Liver (tissue), 9 donors: ENCODE measurements around the gene PLXNB1. TPM values are rescaled to one million over a fixed set of nuclear protein-coding genes. Genes with fewer than 3 reads are reported as not detected.

Source experiments
- DNase-seq: peaks from one replicate; pipeline ENCODE4 v3.0.0-alpha.2; 2017; ENCODE audit warnings: low spot score
- H3K27ac ChIP-seq, 2 donors: one replicate each; pipeline ENCODE4 v1.7.0; 2013; ENCODE audit warnings: inconsistent platforms in 2 of 2, low read length in 2 of 2, control low read depth in 1 of 2, low read depth in 1 of 2, mild to moderate bottlenecking in 1 of 2
- H3K27me3 ChIP-seq, 4 donors: one replicate each; pipeline versions ENCODE4 v1.6.1 to v1.7.0; 2013; ENCODE audit warnings: low read length in 3 of 4, inconsistent platforms in 1 of 4, mild to moderate bottlenecking in 1 of 4, moderate library complexity in 1 of 4; ENCODE audit not compliant: control insufficient read depth in 4 of 4, insufficient read depth in 4 of 4
- H3K36me3 ChIP-seq, 4 donors: one replicate each; pipeline versions ENCODE4 v1.6.1 to v1.7.0; 2013; ENCODE audit warnings: low read length in 3 of 4, mild to moderate bottlenecking in 3 of 4, low read depth in 1 of 4, moderate library complexity in 1 of 4; ENCODE audit not compliant: control insufficient read depth in 4 of 4, insufficient read depth in 3 of 4
- H3K4me1 ChIP-seq, 4 donors: one replicate each; pipeline versions ENCODE4 v1.6.1 to v1.7.0; 2013; ENCODE audit warnings: low read length in 3 of 4, mild to moderate bottlenecking in 3 of 4, moderate library complexity in 1 of 4; ENCODE audit not compliant: control insufficient read depth in 4 of 4, insufficient read depth in 4 of 4
- H3K4me3 ChIP-seq, 3 donors: one replicate each; pipeline versions ENCODE4 v1.6.1 to v1.7.0; 2013; ENCODE audit warnings: low read length in 3 of 3, control low read depth in 1 of 3, low read depth in 1 of 3, mild to moderate bottlenecking in 1 of 3
- H3K9ac ChIP-seq, 2 donors: one replicate each; pipeline ENCODE4 v1.7.0; 2013; ENCODE audit warnings: low read length in 2 of 2, mild to moderate bottlenecking in 2 of 2, moderate library complexity in 2 of 2, control low read depth in 1 of 2, low read depth in 1 of 2
- H3K9me3 ChIP-seq, 4 donors: one replicate each; pipeline versions ENCODE4 v1.6.1 to v1.7.0; 2013; ENCODE audit warnings: low read length in 3 of 4; ENCODE audit not compliant: control insufficient read depth in 4 of 4
- ATF3 ChIP-seq: IDR thresholded peaks from 2 replicates; pipeline ENCODE4 v1.6.1; 2016; ENCODE audit warnings: antibody characterized with exemption
- FOXA1 ChIP-seq: IDR thresholded peaks from 2 replicates; pipeline ENCODE4 v1.6.1; 2016; ENCODE audit warnings: antibody characterized with exemption
- GABPA ChIP-seq, 2 donors: IDR thresholded peaks in 1 of 2; conservative IDR thresholded peaks in 1 of 2; 2 replicates each; pipeline ENCODE4 v1.6.1; 2016; ENCODE audit warnings: antibody characterized with exemption in 2 of 2, mild to moderate bottlenecking in 1 of 2, moderate library complexity in 1 of 2
- HNF4A ChIP-seq, 2 donors: conservative IDR thresholded peaks; 2 replicates each; pipeline ENCODE4 v1.6.1; 2016; ENCODE audit warnings: antibody characterized with exemption in 2 of 2, mild to moderate bottlenecking in 2 of 2
- HNF4G ChIP-seq: IDR thresholded peaks from 2 replicates; pipeline ENCODE4 v1.6.1; 2016; ENCODE audit warnings: antibody characterized with exemption
- JUND ChIP-seq, 2 donors: IDR thresholded peaks; 2 replicates each; pipeline ENCODE4 v1.6.1; 2016; ENCODE audit warnings: antibody characterized with exemption in 2 of 2
- REST ChIP-seq: IDR thresholded peaks from 2 replicates; pipeline ENCODE4 v1.6.1; 2016; ENCODE audit warnings: antibody characterized with exemption, mild to moderate bottlenecking
- RXRA ChIP-seq, 2 donors: IDR thresholded peaks; 2 replicates each; pipeline ENCODE4 v1.6.1; 2017 to 2018; ENCODE audit warnings: antibody characterized with exemption in 2 of 2, mild to moderate bottlenecking in 1 of 2
- SP1 ChIP-seq: IDR thresholded peaks from 2 replicates; pipeline ENCODE4 v1.6.1; 2018; ENCODE audit warnings: antibody characterized with exemption, mild to moderate bottlenecking
- TAF1 ChIP-seq: conservative IDR thresholded peaks from 2 replicates; pipeline ENCODE4 v1.6.1; 2016; ENCODE audit warnings: antibody characterized with exemption, mild to moderate bottlenecking
- YY1 ChIP-seq: IDR thresholded peaks from 2 replicates; pipeline ENCODE4 v1.6.1; 2016; ENCODE audit warnings: antibody characterized with exemption, mild to moderate bottlenecking
- ZBTB33 ChIP-seq: IDR thresholded peaks from 2 replicates; pipeline ENCODE4 v1.6.1; 2016; ENCODE audit warnings: antibody characterized with exemption
- WGBS: extraction: QIAGEN DNeasy Blood & Tissue Kit; methylation state at CpG from one replicate; pipeline ENCODE4 v1.1.7; 2013; 5-methylcytosine and 5-hydroxymethylcytosine counted together
- polyA plus RNA-seq, 2 donors: library from polyadenylated mRNA; stranded (reverse) in 1 of 2; unstranded in 1 of 2; fragments of 200-250 nt in 1 of 2; fragments of >200 nt in 1 of 2; fragmentation: Nextera tagmentation in 1 of 2; extraction: Ambion mirVana in 1 of 2; gene quantifications; one replicate each; pipeline versions ENCODE4 v1.2.1 to v1.2.3, GENCODE V29; 2013 to 2015
- total RNA-seq, 2 donors: library from RNA; depleted of rRNA; stranded (reverse); fragments of >200 nt; gene quantifications; one replicate each; pipeline ENCODE4 v1.2.3, GENCODE V29; 2014
- donor health status: healthy.
- donor health status: healthy.
- donor health status: healthy.
- donor health status: healthy.
- donor health status: healthy.

Gene PLXNB1
- total and polyA plus RNA-seq, 4 donors, result 38.1 to 204 (median 72.9) TPM

DNA sequence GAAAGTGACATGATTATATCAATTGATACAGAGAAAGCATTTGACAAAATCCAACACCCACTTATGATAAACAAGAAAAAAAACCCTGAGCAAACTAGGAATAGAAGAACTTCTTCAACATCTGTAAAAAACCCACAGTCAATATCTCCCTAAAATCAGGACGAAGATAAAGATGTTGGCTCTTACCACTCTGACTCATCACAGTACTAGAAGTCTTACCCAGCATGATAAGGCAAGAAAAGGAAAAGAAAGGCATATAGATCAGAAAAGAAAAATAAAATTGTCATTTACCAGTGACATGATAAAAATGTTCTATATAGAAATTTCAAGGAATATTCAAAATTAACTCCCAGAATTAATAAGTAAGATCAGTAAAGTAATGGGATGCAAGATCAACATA, 65.0 kb downstream of the PLXNB1 start:
- TF ChIP-seq ATF3, result no peak
- no peak for TF ChIP-seq RXRA (IDR thresholded peaks at IDR 0.05)
- no peak for TF ChIP-seq GABPA (IDR thresholded peaks at IDR 0.05 in 1 of 2, conservative IDR thresholded peaks at IDR 0.05 in 1 of 2)
- no peak for TF ChIP-seq YY1
- TF ChIP-seq SP1, result no peak
- no peak for TF ChIP-seq REST
- TF ChIP-seq TAF1, result no peak
- TF ChIP-seq ZBTB33, result no peak
- TF ChIP-seq HNF4G, result no peak
- TF ChIP-seq JUND (IDR thresholded peaks at IDR 0.05), result no peak
- TF ChIP-seq HNF4A (conservative IDR thresholded peaks at IDR 0.05), result no peak
- H3K9me3 ChIP-seq, result peaks cover 0 to 6% (median 0%) of the 10 kb centered on the region in 4 donors

DNA sequence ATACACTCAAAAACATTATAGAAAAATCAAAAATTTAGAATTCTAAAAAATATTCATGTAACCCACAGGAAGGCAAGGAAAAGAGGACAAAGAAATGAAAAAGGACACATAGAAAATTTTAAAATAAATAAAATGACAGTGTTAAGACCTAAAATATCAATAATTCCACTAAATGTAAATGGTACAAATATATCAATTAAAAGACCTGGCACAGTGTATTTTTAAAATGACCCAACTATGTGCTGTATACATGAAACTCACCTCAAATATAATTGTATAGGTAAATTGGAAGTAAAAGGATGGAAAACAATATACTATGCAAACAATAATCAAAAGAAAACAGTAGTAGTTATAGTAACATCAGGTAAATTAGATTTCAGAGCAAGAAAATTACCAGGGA, 68.0 kb downstream of the PLXNB1 start:
- no peak overlapping the region for H3K4me3 ChIP-seq
- no peak for DNase-seq
- H3K9me3 ChIP-seq, result peaks cover 0 to 6% (median 0%) of the 10 kb centered on the region in 4 donors
- H3K9ac ChIP-seq, result no peak overlapping the region
- H3K27ac ChIP-seq, result no peak overlapping the region
- no peaks in the 10 kb centered on the region for H3K4me1 ChIP-seq
- H3K36me3 ChIP-seq, result no peaks in the 10 kb centered on the region
- H3K27me3 ChIP-seq, result no peaks in the 10 kb centered on the region
- TF ChIP-seq HNF4A (conservative IDR thresholded peaks at IDR 0.05) (no peak), RXRA (IDR thresholded peaks at IDR 0.05) (no peak), REST (no peak), FOXA1 (no peak), SP1 (no peak), GABPA (IDR thresholded peaks at IDR 0.05 in 1 of 2, conservative IDR thresholded peaks at IDR 0.05 in 1 of 2) (no peak)

More for the DNA sequence above, 65.0 kb downstream of the PLXNB1 start:
- no peaks in the 10 kb centered on the region for H3K27me3 ChIP-seq
- no peak for DNase-seq
- H3K4me3 ChIP-seq, result no peak overlapping the region
- 51% methylated on average over 1 of the region's 1 CpG for WGBS
- no peaks in the 10 kb centered on the region for H3K36me3 ChIP-seq
- no peak overlapping the region for H3K27ac ChIP-seq
- no peak overlapping the region for H3K9ac ChIP-seq
- no peaks in the 10 kb centered on the region for H3K4me1 ChIP-seq
